Neural crest cell (in vitro differentiated cells): Measurements from ENCODE around the gene TMPRSS11F. TPM values are rescaled to one million over a fixed set of nuclear protein-coding genes. Genes with fewer than 3 reads are reported as not detected.

ENCODE experiments used
- DNase-seq: peaks from one replicate; pipeline ENCODE4 v3.0.0; 2021; ENCODE audit warnings: low read depth, mixed read lengths, low spot score
- H3K27ac Mint-ChIP-seq: one replicate; pipeline ENCODE4 v1.8.0; 2021; ENCODE audit warnings: mild to moderate bottlenecking, mixed read lengths; ENCODE audit not compliant: unreplicated experiment
- H3K27me3 Mint-ChIP-seq: 2 replicates; pipeline ENCODE4 v1.8.0; 2021; ENCODE audit warnings: low read depth, mild to moderate bottlenecking, mixed read lengths
- H3K36me3 Mint-ChIP-seq: 2 replicates; pipeline ENCODE4 v1.8.0; 2021; ENCODE audit warnings: low read depth, mild to moderate bottlenecking, mixed read lengths
- H3K4me1 Mint-ChIP-seq: 2 replicates; pipeline ENCODE4 v1.8.0; 2021; ENCODE audit warnings: mixed read lengths
- H3K4me3 Mint-ChIP-seq: one replicate; pipeline ENCODE4 v1.8.0; 2021; ENCODE audit warnings: mild to moderate bottlenecking, mixed read lengths
- H3K9me3 Mint-ChIP-seq: 2 replicates; pipeline ENCODE4 v1.8.0; 2021; ENCODE audit warnings: mixed read lengths
- CTCF ChIP-seq: fragments of 200-600 bp; sonication (generic); conservative IDR thresholded peaks from 2 replicates; pipeline ENCODE4 v1.5.0; 2021; ENCODE audit warnings: antibody characterized with exemption, mild to moderate bottlenecking
- total RNA-seq: library from RNA; stranded (reverse); gene quantifications from 2 replicates; pipeline ENCODE4 v1.2.1, GENCODE V29; 2021

Gene TMPRSS11F
- total RNA-seq, 1 donor from 2014 or later: not detected

GRCh38 chr4:68062501-68062900, 67.2 kb downstream of the TMPRSS11F start:
- H3K4me3 Mint-ChIP-seq: no peak overlapping the region
- no peak overlapping the region for H3K27ac Mint-ChIP-seq
- H3K27me3 Mint-ChIP-seq: no peaks in the 10 kb centered on the region
- no peak for DNase-seq
- TF ChIP-seq CTCF: no peak
- H3K9me3 Mint-ChIP-seq: peaks cover 4% of the 10 kb centered on the region
- no peaks in the 10 kb centered on the region for H3K36me3 Mint-ChIP-seq
- H3K4me1 Mint-ChIP-seq: no peaks in the 10 kb centered on the region

GRCh38 chr4:68038272-68038671, 91.4 kb downstream of the TMPRSS11F start:
- no peaks in the 10 kb centered on the region for H3K36me3 Mint-ChIP-seq
- H3K4me3 Mint-ChIP-seq: no peak overlapping the region
- H3K4me1 Mint-ChIP-seq: no peaks in the 10 kb centered on the region
- no peak for TF ChIP-seq CTCF
- no peak for DNase-seq
- no peaks in the 10 kb centered on the region for H3K9me3 Mint-ChIP-seq
- no peak overlapping the region for H3K27ac Mint-ChIP-seq
- H3K27me3 Mint-ChIP-seq: no peaks in the 10 kb centered on the region

GRCh38 chr4:68021185-68021584, 108.5 kb downstream of the TMPRSS11F start:
- H3K27me3 Mint-ChIP-seq: no peaks in the 10 kb centered on the region
- no peaks in the 10 kb centered on the region for H3K9me3 Mint-ChIP-seq
- TF ChIP-seq CTCF: no peak
- no peaks in the 10 kb centered on the region for H3K36me3 Mint-ChIP-seq
- H3K4me1 Mint-ChIP-seq: no peaks in the 10 kb centered on the region
- H3K27ac Mint-ChIP-seq: no peak overlapping the region
- no peak for DNase-seq
- no peak overlapping the region for H3K4me3 Mint-ChIP-seq

- no peaks in the 10 kb centered on the region for H3K9me3 Mint-ChIP-seq
Observed at GRCh38 chr4:68011684-68012083, 118.0 kb downstream of the TMPRSS11F start.

More at GRCh38 chr4:68011684-68012083, 118.0 kb downstream of the TMPRSS11F start:
- H3K27me3 Mint-ChIP-seq: no peaks in the 10 kb centered on the region
- no peak for DNase-seq
- no peak overlapping the region for H3K4me3 Mint-ChIP-seq
- H3K27ac Mint-ChIP-seq: no peak overlapping the region
- H3K4me1 Mint-ChIP-seq: no peaks in the 10 kb centered on the region
- H3K36me3 Mint-ChIP-seq: no peaks in the 10 kb centered on the region
- no peak for TF ChIP-seq CTCF

Other genes with a start within 250 kb of the TMPRSS11F start
- not detected in 2 replicates for gene TMPRSS11D, start 245.9 kb downstream of the TMPRSS11F start, total RNA-seq
- not detected in 2 replicates for gene TMPRSS11A, start 166.4 kb downstream of the TMPRSS11F start, total RNA-seq
- gene TMPRSS11B, start 115.8 kb upstream of the TMPRSS11F start, total RNA-seq: not detected in 2 replicates
- gene YTHDC1, start 220.2 kb upstream of the TMPRSS11F start, total RNA-seq: 87.9 and 88.2 TPM in 2 replicates